ENCODE data around the gene C19orf25. TPM values are rescaled to one million over a fixed set of nuclear protein-coding genes. Genes with fewer than 3 reads are reported as not detected.

C19orf25 gene
- total and polyA plus RNA-seq, 2 of the 13 experiments (the other 11 are each of a cell fraction or from before 2014, with no cell fraction given), result 14.2 to 32.4 TPM

DNA sequence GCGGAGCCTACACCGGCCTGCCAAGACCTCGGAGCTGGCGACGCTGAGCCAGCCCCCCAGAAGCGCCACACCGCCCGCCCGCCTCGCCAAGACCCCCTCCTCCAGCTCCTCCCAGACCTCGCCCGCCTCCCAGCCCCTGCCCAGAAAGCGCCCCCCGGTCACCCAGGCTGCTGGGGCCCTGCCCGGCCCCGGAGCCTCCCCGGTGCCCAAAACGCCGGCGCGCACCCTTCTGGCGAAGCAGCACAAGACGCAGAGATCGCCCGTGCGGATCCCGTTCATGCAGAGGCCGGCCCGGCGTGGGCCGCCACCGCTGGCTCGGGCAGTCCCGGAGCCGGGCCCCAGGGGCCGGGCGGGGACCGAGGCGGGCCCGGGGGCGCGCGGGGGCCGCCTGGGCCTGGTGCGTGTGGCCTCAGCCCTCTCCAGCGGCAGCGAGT, 10.2 kb downstream of the C19orf25 start (continued):
- TF ChIP-seq DZIP1 (CRISPR knock-in tag; IDR thresholded peaks at IDR 0.05), result no peak
- TF ChIP-seq ZFP36L2 (CRISPR knock-in tag; IDR thresholded peaks at IDR 0.05), result no peak
- no peak for TF ChIP-seq GATAD2A (CRISPR knock-in tag; IDR thresholded peaks at IDR 0.05)
- no peak for TF ChIP-seq SNAI1 (CRISPR knock-in tag; IDR thresholded peaks at IDR 0.05; ENCODE audit: borderline replicate concordance)
- no peak for TF ChIP-seq ZHX2 (IDR thresholded peaks at IDR 0.05; ENCODE audit: low read depth)
- no peak for TF ChIP-seq ZHX2 (CRISPR knock-in tag; IDR thresholded peaks at IDR 0.05; ENCODE audit: borderline replicate concordance)
- no peak for TF ChIP-seq SMAD3 (CRISPR knock-in tag; IDR thresholded peaks at IDR 0.05)
- no peak for TF ChIP-seq PPARG (CRISPR knock-in tag; conservative IDR thresholded peaks at IDR 0.05)
- TF ChIP-seq GTF3A (CRISPR knock-in tag; conservative IDR thresholded peaks at IDR 0.05), result no peak
- peak; percentile 59; the same call in 1 of the 2 replicates for TF ChIP-seq HNRNPL (IDR thresholded peaks at IDR 0.05; ENCODE audit: low read depth, low read length)
- no peak for TF ChIP-seq HMG20B (CRISPR knock-in tag; conservative IDR thresholded peaks at IDR 0.05)
- TF ChIP-seq, protein P1, sequence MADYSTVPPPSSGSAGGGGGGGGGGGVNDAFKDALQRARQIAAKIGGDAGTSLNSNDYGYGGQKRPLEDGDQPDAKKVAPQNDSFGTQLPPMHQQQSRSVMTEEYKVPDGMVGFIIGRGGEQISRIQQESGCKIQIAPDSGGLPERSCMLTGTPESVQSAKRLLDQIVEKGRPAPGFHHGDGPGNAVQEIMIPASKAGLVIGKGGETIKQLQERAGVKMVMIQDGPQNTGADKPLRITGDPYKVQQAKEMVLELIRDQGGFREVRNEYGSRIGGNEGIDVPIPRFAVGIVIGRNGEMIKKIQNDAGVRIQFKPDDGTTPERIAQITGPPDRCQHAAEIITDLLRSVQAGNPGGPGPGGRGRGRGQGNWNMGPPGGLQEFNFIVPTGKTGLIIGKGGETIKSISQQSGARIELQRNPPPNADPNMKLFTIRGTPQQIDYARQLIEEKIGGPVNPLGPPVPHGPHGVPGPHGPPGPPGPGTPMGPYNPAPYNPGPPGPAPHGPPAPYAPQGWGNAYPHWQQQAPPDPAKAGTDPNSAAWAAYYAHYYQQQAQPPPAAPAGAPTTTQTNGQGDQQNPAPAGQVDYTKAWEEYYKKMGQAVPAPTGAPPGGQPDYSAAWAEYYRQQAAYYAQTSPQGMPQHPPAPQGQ (CRISPR knock-in tag; IDR thresholded peaks at IDR 0.05; ENCODE audit: borderline replicate concordance), result no peak
- TF ChIP-seq ZBTB20 (CRISPR knock-in tag; IDR thresholded peaks at IDR 0.05; ENCODE audit: borderline replicate concordance, low read depth), result no peak
- TF ChIP-seq DMAP1 (CRISPR knock-in tag; IDR thresholded peaks at IDR 0.05), result no peak
- TF ChIP-seq NONO (IDR thresholded peaks at IDR 0.05), result no peak
- TF ChIP-seq NONO (CRISPR knock-in tag; conservative IDR thresholded peaks at IDR 0.05), result no peak
- TF ChIP-seq SP4 (CRISPR knock-in tag; IDR thresholded peaks at IDR 0.05), result no peak
- TF ChIP-seq, protein P2, sequence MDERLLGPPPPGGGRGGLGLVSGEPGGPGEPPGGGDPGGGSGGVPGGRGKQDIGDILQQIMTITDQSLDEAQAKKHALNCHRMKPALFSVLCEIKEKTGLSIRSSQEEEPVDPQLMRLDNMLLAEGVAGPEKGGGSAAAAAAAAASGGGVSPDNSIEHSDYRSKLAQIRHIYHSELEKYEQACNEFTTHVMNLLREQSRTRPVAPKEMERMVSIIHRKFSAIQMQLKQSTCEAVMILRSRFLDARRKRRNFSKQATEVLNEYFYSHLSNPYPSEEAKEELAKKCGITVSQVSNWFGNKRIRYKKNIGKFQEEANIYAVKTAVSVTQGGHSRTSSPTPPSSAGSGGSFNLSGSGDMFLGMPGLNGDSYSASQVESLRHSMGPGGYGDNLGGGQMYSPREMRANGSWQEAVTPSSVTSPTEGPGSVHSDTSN (CRISPR knock-in tag; IDR thresholded peaks at IDR 0.05), result no peak
- no peak for TF ChIP-seq MXD4 (CRISPR knock-in tag; IDR thresholded peaks at IDR 0.05)
